ENCODE measurements around the gene RNF169. TPM values are rescaled to one million over a fixed set of nuclear protein-coding genes. Genes with fewer than 3 reads are reported as not detected.
"Not testable (repeated sequence)": the region's sequence is repeated elsewhere in the genome, so short reads cannot be mapped to it uniquely, and the experiment has no call there.

The RNF169 gene
- total RNA-seq, 1 donor from 2014 or later, result 15.5 TPM

GRCh38 chr11:74820763-74821162 lies 72.1 kb downstream of the RNF169 start:
- H3K4me1 Mint-ChIP-seq (ENCODE audit: unreplicated experiment), result peaks cover 17% of the 10 kb centered on the region
- peaks cover 23% of the 10 kb centered on the region for H3K9me3 Mint-ChIP-seq (ENCODE audit: unreplicated experiment)
- no peaks in the 10 kb centered on the region for H3K27me3 Mint-ChIP-seq (ENCODE audit: unreplicated experiment)
- peaks cover 68% of the 10 kb centered on the region for H3K36me3 Mint-ChIP-seq (ENCODE audit: unreplicated experiment)
- DNase-seq (ENCODE audit: extremely low spot score, unreplicated experiment), result no peak
- H3K27ac Mint-ChIP-seq (ENCODE audit: unreplicated experiment), result no peak overlapping the region
- no peak for TF ChIP-seq CTCF (IDR thresholded peaks at IDR 0.05)
- no peak overlapping the region for H3K4me3 Mint-ChIP-seq (ENCODE audit: unreplicated experiment)

GRCh38 chr11:74822170-74822569 lies 73.5 kb downstream of the RNF169 start:
- DNase-seq (ENCODE audit: extremely low spot score, unreplicated experiment), result no peak
- peak overlapping the region; percentile 24 for H3K27ac Mint-ChIP-seq (ENCODE audit: unreplicated experiment)
- H3K27me3 Mint-ChIP-seq (ENCODE audit: unreplicated experiment), result no peaks in the 10 kb centered on the region
- H3K4me1 Mint-ChIP-seq (ENCODE audit: unreplicated experiment), result peaks cover 17% of the 10 kb centered on the region
- H3K36me3 Mint-ChIP-seq (ENCODE audit: unreplicated experiment), result peaks cover 62% of the 10 kb centered on the region
- no peak overlapping the region for H3K4me3 Mint-ChIP-seq (ENCODE audit: unreplicated experiment)
- H3K9me3 Mint-ChIP-seq (ENCODE audit: unreplicated experiment), result peaks cover 24% of the 10 kb centered on the region
- no peak for TF ChIP-seq CTCF (IDR thresholded peaks at IDR 0.05)

GRCh38 chr11:74824285-74824982 lies 75.8 kb downstream of the RNF169 start:
- peaks cover 59% of the 10 kb centered on the region for H3K36me3 Mint-ChIP-seq (ENCODE audit: unreplicated experiment)
- H3K4me1 Mint-ChIP-seq (ENCODE audit: unreplicated experiment), result peaks cover 15% of the 10 kb centered on the region
- H3K4me3 Mint-ChIP-seq (ENCODE audit: unreplicated experiment), result no peak overlapping the region
- H3K27ac Mint-ChIP-seq (ENCODE audit: unreplicated experiment), result no peak overlapping the region
- H3K9me3 Mint-ChIP-seq (ENCODE audit: unreplicated experiment), result peaks cover 24% of the 10 kb centered on the region
- no peak for DNase-seq (ENCODE audit: extremely low spot score, unreplicated experiment)
- H3K27me3 Mint-ChIP-seq (ENCODE audit: unreplicated experiment), result no peaks in the 10 kb centered on the region
- TF ChIP-seq CTCF (IDR thresholded peaks at IDR 0.05), result no peak

GRCh38 chr11:74825596-74825995 lies 76.9 kb downstream of the RNF169 start:
- not testable (repeated sequence) for H3K4me1 Mint-ChIP-seq (ENCODE audit: unreplicated experiment)

GRCh38 chr11:74826901-74827300 lies 78.3 kb downstream of the RNF169 start:
- H3K4me3 Mint-ChIP-seq (ENCODE audit: unreplicated experiment), result no peak overlapping the region
- H3K27me3 Mint-ChIP-seq (ENCODE audit: unreplicated experiment), result no peaks in the 10 kb centered on the region
- peaks cover 3% of the 10 kb centered on the region for H3K4me1 Mint-ChIP-seq (ENCODE audit: unreplicated experiment)
- peaks cover 61% of the 10 kb centered on the region for H3K36me3 Mint-ChIP-seq (ENCODE audit: unreplicated experiment)
- DNase-seq (ENCODE audit: extremely low spot score, unreplicated experiment), result no peak
- H3K9me3 Mint-ChIP-seq (ENCODE audit: unreplicated experiment), result peaks cover 36% of the 10 kb centered on the region
- no peak for TF ChIP-seq CTCF (IDR thresholded peaks at IDR 0.05)
- H3K27ac Mint-ChIP-seq (ENCODE audit: unreplicated experiment), result no peak overlapping the region

More at GRCh38 chr11:74825596-74825995, 76.9 kb downstream of the RNF169 start:
- Mint-ChIP-seq H3K9me3 (ENCODE audit: unreplicated experiment) (peaks cover 26% of the 10 kb centered on the region), H3K36me3 (ENCODE audit: unreplicated experiment) (peaks cover 56% of the 10 kb centered on the region)
- DNase-seq (ENCODE audit: extremely low spot score, unreplicated experiment); H3K27ac Mint-ChIP-seq (ENCODE audit: unreplicated experiment); H3K4me3 Mint-ChIP-seq (ENCODE audit: unreplicated experiment); H3K27me3 Mint-ChIP-seq (ENCODE audit: unreplicated experiment): not testable (repeated sequence)

Measured in osteocyte (in vitro differentiated cells).